A549 treated with GW870086 at 1 μM for 4 hours (cell line): Measurements from ENCODE around the gene KTI12. TPM values are rescaled to one million over a fixed set of nuclear protein-coding genes. Genes with fewer than 3 reads are reported as not detected.

ENCODE experiments used
- total RNA-seq: library from RNA; stranded (reverse); fragments of 200-300 nt; extraction: Qiagen RNA extraction; gene quantifications from 5 replicates; pipeline ENCODE4 v1.2.3, GENCODE V29; 2022; ENCODE audit warnings: low read depth

The KTI12 gene
- total RNA-seq: 17.8 to 23.1 TPM (median 18.3 TPM) in 5 replicates

GRCh38 chr1:52033190-52034049 is at the start of gene KTI12:
Gene KTI12, minus strand, starts transcription at chr1:52033810. Its CDS starts 49 bp downstream, at chr1:52033761.

GRCh38 chr1:52056163-52056936 is 22.7 kb upstream of the KTI12 start, which contains the start of gene BTF3L4:
Gene BTF3L4, plus strand, starts transcription at chr1:52056295. Its CDS starts 3,553 bp downstream, at chr1:52059848.

GRCh38 chr1:52055066-52055865 is 21.7 kb upstream of the KTI12 start, which contains the start of gene TXNDC12:
Gene TXNDC12, minus strand, starts transcription at chr1:52055191. Its CDS starts 95 bp downstream, at chr1:52055096.

GRCh38 chr1:51990478-51990965 is 43.1 kb downstream of the KTI12 start, which contains the start of gene RAB3B:
Gene RAB3B, minus strand, starts transcription at chr1:51990700. Its CDS starts 13,583 bp downstream, at chr1:51977117.

Other genes starting within 250 kb of the KTI12 start
- gene NRDC, start 155.1 kb downstream of the KTI12 start, total RNA-seq: 67.9 to 83.7 TPM (median 72.8 TPM) in 5 replicates
- gene RAB3B, start 43.1 kb downstream of the KTI12 start, total RNA-seq: 4.8 to 8.5 TPM (median 6.8 TPM) in 5 replicates
- 36.0 to 40.9 TPM (median 37.3 TPM) in 5 replicates for gene TXNDC12, start 21.4 kb upstream of the KTI12 start, total RNA-seq
- 31.7 to 39.0 TPM (median 33.0 TPM) in 5 replicates for gene BTF3L4, start 22.5 kb upstream of the KTI12 start, total RNA-seq
- gene ZFYVE9, start 108.3 kb upstream of the KTI12 start, total RNA-seq: 6.5 to 8.3 TPM (median 7.8 TPM) in 5 replicates